ENCODE results near the gene CDKN1A. TPM values are rescaled to one million over a fixed set of nuclear protein-coding genes. Genes with fewer than 3 reads are reported as not detected.
"Not testable (repeated sequence)": the region's sequence is repeated elsewhere in the genome, so short reads cannot be mapped to it uniquely, and the experiment has no call there.

CDKN1A gene
- total RNA-seq, 6 experiments from 2014 or later: 496 to 872 (median 617) TPM

- H3K4me1 Mint-ChIP-seq (ENCODE audit: low read depth): peaks cover 16% of the 10 kb centered on the region
- H3K4me3 Mint-ChIP-seq: no peak overlapping the region
- no peak overlapping the region for H3K27ac Mint-ChIP-seq
- TF ChIP-seq, protein P1, sequence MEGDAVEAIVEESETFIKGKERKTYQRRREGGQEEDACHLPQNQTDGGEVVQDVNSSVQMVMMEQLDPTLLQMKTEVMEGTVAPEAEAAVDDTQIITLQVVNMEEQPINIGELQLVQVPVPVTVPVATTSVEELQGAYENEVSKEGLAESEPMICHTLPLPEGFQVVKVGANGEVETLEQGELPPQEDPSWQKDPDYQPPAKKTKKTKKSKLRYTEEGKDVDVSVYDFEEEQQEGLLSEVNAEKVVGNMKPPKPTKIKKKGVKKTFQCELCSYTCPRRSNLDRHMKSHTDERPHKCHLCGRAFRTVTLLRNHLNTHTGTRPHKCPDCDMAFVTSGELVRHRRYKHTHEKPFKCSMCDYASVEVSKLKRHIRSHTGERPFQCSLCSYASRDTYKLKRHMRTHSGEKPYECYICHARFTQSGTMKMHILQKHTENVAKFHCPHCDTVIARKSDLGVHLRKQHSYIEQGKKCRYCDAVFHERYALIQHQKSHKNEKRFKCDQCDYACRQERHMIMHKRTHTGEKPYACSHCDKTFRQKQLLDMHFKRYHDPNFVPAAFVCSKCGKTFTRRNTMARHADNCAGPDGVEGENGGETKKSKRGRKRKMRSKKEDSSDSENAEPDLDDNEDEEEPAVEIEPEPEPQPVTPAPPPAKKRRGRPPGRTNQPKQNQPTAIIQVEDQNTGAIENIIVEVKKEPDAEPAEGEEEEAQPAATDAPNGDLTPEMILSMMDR (IDR thresholded peaks at IDR 0.05): no peak
- no peaks in the 10 kb centered on the region for H3K36me3 Mint-ChIP-seq (ENCODE audit: low read depth)
- no peak for DNase-seq
- peaks cover 3% of the 10 kb centered on the region for H3K27me3 Mint-ChIP-seq (ENCODE audit: insufficient read depth)
- no peaks in the 10 kb centered on the region for H3K9me3 Mint-ChIP-seq
Observed at GRCh38 chr6:36650848-36651478, 27.6 kb upstream of the CDKN1A start.

GRCh38 chr6:36651659-36652379 is 26.7 kb upstream of the CDKN1A start:
- TF ChIP-seq, protein P1 (IDR thresholded peaks at IDR 0.05): no peak
- peaks cover 6% of the 10 kb centered on the region for H3K27me3 Mint-ChIP-seq (ENCODE audit: insufficient read depth)
- H3K27ac Mint-ChIP-seq: no peak overlapping the region
- H3K4me1 Mint-ChIP-seq (ENCODE audit: low read depth): peaks cover 16% of the 10 kb centered on the region
- no peak for DNase-seq
- H3K36me3 Mint-ChIP-seq (ENCODE audit: low read depth): no peaks in the 10 kb centered on the region
- no peak overlapping the region for H3K4me3 Mint-ChIP-seq
- H3K9me3 Mint-ChIP-seq: no peaks in the 10 kb centered on the region

DNA sequence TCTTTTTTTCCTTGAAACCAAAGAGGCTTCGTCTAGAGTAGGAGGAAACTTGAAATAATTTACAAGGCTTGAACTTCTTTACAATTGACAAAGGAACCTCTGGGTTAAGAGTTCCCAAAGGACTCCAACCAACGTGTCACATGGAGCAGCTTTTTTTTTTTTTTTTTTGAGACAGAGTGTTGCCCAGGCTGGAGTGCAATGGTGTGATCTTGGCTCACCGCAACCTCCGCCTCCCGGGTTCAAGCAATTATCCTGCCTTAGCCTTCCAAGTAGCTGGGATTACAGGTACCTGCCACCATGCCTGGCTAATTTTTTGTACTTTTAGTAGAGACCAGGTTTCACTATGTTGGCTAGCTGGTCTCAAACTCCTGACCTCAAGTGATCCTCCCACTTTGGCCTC is 24.0 kb upstream of the CDKN1A start:
- peaks cover 34% of the 10 kb centered on the region for H3K4me1 Mint-ChIP-seq (ENCODE audit: low read depth)
- not testable (repeated sequence) for H3K36me3 Mint-ChIP-seq (ENCODE audit: low read depth); H3K4me3 Mint-ChIP-seq; H3K27me3 Mint-ChIP-seq (ENCODE audit: insufficient read depth); DNase-seq; H3K9me3 Mint-ChIP-seq; H3K27ac Mint-ChIP-seq

DNA sequence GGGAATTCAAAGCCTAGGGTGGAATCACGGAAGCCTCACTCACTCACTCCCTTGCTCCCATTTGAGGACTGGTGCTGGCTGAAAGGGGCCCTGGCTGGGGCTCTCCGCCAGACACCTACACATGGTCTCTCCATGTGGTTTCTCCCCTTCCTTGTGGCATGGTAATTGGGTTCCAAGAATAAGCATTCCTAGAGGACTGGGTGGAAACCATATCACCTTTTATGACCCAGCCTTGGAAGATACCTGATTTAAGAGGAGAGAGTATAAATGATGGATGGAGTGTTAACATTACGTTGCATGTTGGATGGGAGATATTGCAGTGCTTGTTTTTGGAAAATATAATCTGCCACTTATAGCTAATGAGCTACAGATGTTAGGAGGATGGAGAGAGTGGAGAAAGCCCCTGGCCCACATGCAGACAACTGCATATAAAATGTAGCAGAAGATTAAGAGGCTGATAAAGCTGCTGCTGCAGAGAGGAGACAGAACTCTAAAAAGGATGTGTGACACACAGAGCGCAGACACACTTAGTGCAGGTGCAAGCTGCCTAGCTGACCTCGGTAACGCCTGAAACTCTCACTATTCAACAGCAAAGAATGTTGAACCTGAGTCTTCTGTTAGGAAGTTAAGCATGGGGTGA is 23.3 kb upstream of the CDKN1A start:
- Mint-ChIP-seq H3K4me3 (no peak overlapping the region), H3K27me3 (ENCODE audit: insufficient read depth) (peaks cover 10% of the 10 kb centered on the region), H3K36me3 (ENCODE audit: low read depth) (no peaks in the 10 kb centered on the region), H3K4me1 (ENCODE audit: low read depth) (peaks cover 32% of the 10 kb centered on the region), H3K9me3 (no peaks in the 10 kb centered on the region), H3K27ac (no peak overlapping the region)
- TF ChIP-seq, protein P1 (IDR thresholded peaks at IDR 0.05): no peak
- no peak for DNase-seq

DNA sequence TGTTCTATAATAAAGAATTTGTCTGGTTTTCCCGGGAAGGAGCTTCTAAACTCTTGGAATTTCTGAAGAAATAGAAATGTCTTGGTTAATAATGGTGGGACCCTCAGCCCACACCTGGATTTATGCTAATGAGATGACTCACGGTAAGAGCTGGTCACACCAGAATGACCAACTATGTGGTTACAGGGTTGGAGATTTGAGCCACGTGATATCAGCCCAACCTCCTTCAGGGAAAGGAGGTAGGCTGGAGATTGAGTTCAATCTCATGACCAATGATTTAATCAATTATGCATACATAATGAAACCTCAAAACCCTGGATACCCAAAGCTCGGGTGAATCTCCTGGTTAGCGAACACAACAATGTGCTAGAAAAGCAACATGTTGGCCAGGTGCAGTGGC is 22.1 kb upstream of the CDKN1A start:
- Mint-ChIP-seq H3K4me1 (ENCODE audit: low read depth) (peaks cover 30% of the 10 kb centered on the region), H3K27me3 (ENCODE audit: insufficient read depth) (peaks cover 10% of the 10 kb centered on the region), H3K36me3 (ENCODE audit: low read depth) (no peaks in the 10 kb centered on the region), H3K27ac (no peak overlapping the region), H3K9me3 (no peaks in the 10 kb centered on the region), H3K4me3 (no peak overlapping the region)
- TF ChIP-seq, protein P1 (IDR thresholded peaks at IDR 0.05): no peak
- DNase-seq: no peak

- H3K4me1 Mint-ChIP-seq (ENCODE audit: low read depth): peaks cover 30% of the 10 kb centered on the region
- DNase-seq: no peak
- H3K36me3 Mint-ChIP-seq (ENCODE audit: low read depth): no peaks in the 10 kb centered on the region
- TF ChIP-seq, protein P1 (IDR thresholded peaks at IDR 0.05): peak; percentile 19; the same call in 1 of the 2 replicates
- no peaks in the 10 kb centered on the region for H3K9me3 Mint-ChIP-seq
- H3K27ac Mint-ChIP-seq: no peak overlapping the region
- H3K4me3 Mint-ChIP-seq: no peak overlapping the region
- H3K27me3 Mint-ChIP-seq (ENCODE audit: insufficient read depth): peaks cover 10% of the 10 kb centered on the region
Observed at GRCh38 chr6:36657271-36657670, 21.2 kb upstream of the CDKN1A start.

Measured in HFFc6 (cell line).